ENCODE data around the gene TRIM51.
"Not testable (repeated sequence)": the region's sequence is repeated elsewhere in the genome, so short reads cannot be mapped to it uniquely, and the experiment has no call there.

- TF ChIP-seq CTCF, POLR2A (IDR thresholded peaks at IDR 0.05): not testable (repeated sequence)
Measured at GRCh38 chr11:55884995-55885394, 1.9 kb downstream of the TRIM51 start.

Measured in tibial nerve (tissue), 3 donors.